GM12873 (cell line): Measurements from ENCODE around the gene THAP10.

ENCODE experiments used
- CTCF ChIP-seq: IDR thresholded peaks from 2 replicates; pipeline ENCODE4 v1.5.1; 2012; ENCODE audit warnings: low read depth, mild to moderate bottlenecking, moderate library complexity, low read length, control low read depth; ENCODE audit not compliant: insufficient read depth; ENCODE audit errors: missing control alignments

Gene THAP10

GRCh38 chr15:70876011-70876410 is 16.2 kb downstream of the THAP10 start:
- TF ChIP-seq CTCF = no peak

- TF ChIP-seq CTCF = no peak
Observed at GRCh38 chr15:70875001-70875782, 17.0 kb downstream of the THAP10 start.

DNA sequence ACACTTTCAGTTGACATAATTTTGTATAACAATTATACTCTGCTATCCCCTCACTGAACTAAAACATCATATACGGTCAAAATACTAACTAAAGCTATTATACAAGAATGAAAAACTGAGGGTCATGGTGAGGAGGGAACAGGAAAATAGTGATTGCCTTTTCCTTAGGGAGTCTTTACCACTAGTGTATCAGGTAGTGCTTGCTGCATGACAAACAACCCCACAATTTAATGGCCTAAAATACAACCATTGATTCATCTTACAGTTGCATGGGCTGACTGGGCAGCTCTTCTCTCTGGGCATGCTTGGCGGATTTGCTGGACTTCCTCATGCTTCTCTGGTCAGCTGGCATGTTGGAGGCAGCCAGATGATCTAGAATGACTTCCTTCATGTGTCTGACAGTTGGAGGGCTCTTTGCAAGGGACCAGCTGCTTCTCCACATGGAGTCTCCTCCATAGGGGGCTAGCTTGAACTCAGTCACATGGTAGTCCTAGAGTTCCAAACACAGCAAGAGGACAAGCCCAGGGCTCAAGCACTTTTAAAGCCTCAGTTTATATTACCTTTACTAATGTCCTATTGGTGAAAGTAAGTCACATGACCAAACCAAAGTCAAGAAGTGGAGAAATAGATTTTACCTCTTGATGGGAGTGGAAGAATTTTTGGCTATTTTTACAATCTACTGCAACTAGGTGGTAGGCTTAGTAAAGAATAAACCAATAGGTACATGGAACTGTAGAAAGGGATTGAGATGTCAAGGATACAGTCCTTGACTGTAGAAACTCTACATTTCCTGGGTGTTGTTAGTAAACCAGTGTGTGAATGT is 18.8 kb downstream of the THAP10 start:
- no peak for TF ChIP-seq CTCF

DNA sequence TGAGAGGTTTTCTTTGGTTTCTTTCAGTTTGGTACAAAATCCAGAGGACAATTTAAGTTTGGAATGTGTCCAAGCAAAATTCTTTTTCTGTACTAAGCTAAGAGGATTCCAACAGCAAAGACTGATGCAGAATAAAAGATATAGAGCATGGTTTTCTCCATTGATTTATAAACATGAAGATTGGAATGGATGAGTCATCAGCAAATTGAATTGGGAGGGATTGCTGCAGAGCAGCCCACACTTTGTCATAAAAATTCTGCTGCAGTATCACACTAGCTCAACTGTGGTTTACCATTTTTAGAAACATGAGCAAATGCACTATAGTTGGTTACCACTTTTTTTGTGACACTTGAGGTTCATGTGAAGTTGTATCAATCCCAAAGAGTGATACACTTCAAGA is 22.2 kb downstream of the THAP10 start:
- TF ChIP-seq CTCF = no peak

- no peak for TF ChIP-seq CTCF
Observed at GRCh38 chr15:70869346-70869745, 22.9 kb downstream of the THAP10 start.

DNA sequence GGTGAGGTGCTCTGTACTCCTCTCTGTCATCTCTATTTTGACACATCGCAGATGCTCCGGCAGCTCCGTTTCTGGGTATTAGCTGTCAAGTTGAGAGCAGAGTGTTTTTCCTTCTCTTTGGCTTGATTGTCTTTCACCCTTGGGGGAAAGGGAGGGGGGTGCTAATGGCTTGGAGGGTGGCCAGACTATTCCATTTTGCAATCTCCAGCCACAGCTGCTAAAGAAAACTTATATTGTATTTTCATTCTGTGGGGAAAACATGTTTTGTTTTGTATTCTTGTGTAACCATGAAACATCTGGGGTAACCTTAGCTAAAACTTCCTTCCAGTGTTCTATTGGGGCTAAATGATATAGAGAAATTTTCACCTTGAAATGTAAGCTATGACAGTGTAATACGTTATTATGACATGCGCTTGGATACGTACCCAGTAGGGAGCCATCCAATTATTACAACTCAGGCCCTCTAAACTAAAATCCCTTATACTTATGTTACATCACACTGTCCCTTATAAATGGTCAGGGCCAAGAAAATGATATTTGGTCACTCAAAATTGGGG is 24.2 kb downstream of the THAP10 start:
- TF ChIP-seq CTCF = no peak

DNA sequence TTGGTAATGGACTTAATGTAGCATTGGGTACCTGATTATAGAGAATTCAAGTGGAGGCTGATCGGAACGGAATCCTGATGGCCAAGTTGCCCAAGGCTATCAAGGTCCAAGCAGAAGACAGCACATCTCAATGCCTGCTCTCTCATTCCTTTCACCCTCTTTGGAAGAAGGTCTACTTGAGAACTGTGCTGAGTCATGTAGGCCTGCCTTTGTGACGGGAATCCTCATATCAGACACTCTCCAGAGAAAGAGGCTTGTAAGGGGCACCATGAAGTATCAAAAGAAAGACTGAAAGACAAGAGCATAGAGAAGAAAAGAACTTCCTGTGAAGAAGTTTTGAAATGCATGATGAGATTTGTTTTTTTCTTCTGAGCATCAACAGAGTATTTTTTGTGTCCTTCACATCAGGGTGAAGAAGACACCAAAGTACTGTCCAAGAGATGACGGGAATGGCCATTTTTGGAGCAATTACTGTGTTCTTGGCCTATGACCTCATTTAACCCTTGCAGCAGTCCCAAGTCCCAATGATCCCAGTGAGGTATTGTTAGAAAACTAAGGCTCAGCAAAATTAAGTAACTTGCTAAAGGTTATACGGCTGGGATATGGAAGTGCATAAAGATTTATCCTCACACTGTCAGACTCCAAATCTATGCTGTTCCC is 25.1 kb downstream of the THAP10 start:
- no peak for TF ChIP-seq CTCF
